ENCODE data around the gene ACO2. TPM values are rescaled to one million over a fixed set of nuclear protein-coding genes. Genes with fewer than 3 reads are reported as not detected.
A peak's percentile ranks its signal among the peaks of the same experiment; 100 is the strongest.

Gene ACO2
- polyA plus RNA-seq, 1 of the 3 experiments (the other 2 are of a cell fraction): 47.0 TPM

DNA sequence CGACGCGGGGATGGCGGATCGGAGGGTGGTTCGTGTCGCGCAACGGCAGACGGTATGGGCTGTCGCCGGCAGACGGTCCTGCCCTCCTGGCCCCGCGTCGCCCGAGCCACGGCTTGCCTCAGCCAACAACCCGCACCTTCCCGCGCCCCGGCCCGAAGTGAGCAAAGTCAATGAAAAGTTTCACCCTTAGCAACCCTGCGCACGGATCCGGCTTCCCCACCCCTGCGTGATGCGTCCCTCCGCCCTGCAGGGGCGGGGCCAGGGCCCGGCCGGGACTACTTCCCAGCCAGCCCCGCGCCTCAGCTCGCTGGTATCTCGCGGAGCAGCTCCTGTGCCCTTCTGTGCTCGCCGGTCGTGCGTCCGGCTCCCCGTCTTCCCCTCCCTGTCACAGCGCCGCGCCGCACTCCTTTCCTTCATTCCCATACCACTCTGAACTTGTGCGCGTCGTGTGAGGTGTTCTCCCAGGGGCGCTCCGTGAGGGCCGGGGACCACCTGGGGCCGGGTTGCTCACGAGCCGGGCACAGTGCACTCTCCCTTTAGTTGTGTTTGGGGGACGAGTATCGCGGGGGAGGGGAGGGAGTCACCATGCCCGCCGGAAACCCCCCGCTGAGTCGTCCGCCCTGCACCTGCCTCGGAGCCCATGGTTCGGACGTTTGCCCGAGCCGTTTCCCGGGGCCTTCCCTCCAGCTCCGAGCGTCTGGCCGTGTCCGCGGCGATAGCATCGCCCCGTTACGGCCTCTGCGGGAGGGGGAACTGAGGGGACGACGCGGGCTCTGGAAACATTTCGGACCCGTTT, 22.1 kb upstream of the ACO2 start, which contains the start of gene TOB2 (continued):
- TF ChIP-seq SIN3A (IDR thresholded peaks at IDR 0.05; ENCODE audit: borderline replicate concordance, low read depth, low read length): peak; percentile 95; the same call in 1 of the 2 replicates
- peak; percentile 21; the same call in 1 of the 2 replicates for TF ChIP-seq RXRA (IDR thresholded peaks at IDR 0.05; ENCODE audit: borderline replicate concordance, low read depth)
- peak; percentile 65 for TF ChIP-seq RCOR1 (IDR thresholded peaks at IDR 0.05; ENCODE audit: low read length)
- no peak for TF ChIP-seq REST (IDR thresholded peaks at IDR 0.05; ENCODE audit: low read depth, low read length)
- TF ChIP-seq RFX5 (IDR thresholded peaks at IDR 0.05; ENCODE audit: low read length): peak; percentile 73
- TF ChIP-seq MEF2A (IDR thresholded peaks at IDR 0.05; ENCODE audit: borderline replicate concordance, low read depth): no peak
- TF ChIP-seq PBX3 (IDR thresholded peaks at IDR 0.05): peak; percentile 88
- TF ChIP-seq FOXM1 (IDR thresholded peaks at IDR 0.05; ENCODE audit: low read depth): no peak
- TF ChIP-seq MXI1 (IDR thresholded peaks at IDR 0.05; ENCODE audit: low read depth, low read length): peak; percentile 58
- TF ChIP-seq GATA2 (CRISPR knock-in tag; IDR thresholded peaks at IDR 0.05): no peak
- TF ChIP-seq GABPA (IDR thresholded peaks at IDR 0.05; ENCODE audit: low read depth): peak; percentile 19; the same call in 1 of the 2 replicates
- TF ChIP-seq, protein P1, sequence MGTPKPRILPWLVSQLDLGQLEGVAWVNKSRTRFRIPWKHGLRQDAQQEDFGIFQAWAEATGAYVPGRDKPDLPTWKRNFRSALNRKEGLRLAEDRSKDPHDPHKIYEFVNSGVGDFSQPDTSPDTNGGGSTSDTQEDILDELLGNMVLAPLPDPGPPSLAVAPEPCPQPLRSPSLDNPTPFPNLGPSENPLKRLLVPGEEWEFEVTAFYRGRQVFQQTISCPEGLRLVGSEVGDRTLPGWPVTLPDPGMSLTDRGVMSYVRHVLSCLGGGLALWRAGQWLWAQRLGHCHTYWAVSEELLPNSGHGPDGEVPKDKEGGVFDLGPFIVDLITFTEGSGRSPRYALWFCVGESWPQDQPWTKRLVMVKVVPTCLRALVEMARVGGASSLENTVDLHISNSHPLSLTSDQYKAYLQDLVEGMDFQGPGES (IDR thresholded peaks at IDR 0.05; ENCODE audit: low read depth, low read length): no peak
- no peak for TF ChIP-seq EP300 (IDR thresholded peaks at IDR 0.05; ENCODE audit: borderline replicate concordance in 1 of 2, low read depth in 1 of 2, low read length in 1 of 2)
- TF ChIP-seq, protein P2, sequence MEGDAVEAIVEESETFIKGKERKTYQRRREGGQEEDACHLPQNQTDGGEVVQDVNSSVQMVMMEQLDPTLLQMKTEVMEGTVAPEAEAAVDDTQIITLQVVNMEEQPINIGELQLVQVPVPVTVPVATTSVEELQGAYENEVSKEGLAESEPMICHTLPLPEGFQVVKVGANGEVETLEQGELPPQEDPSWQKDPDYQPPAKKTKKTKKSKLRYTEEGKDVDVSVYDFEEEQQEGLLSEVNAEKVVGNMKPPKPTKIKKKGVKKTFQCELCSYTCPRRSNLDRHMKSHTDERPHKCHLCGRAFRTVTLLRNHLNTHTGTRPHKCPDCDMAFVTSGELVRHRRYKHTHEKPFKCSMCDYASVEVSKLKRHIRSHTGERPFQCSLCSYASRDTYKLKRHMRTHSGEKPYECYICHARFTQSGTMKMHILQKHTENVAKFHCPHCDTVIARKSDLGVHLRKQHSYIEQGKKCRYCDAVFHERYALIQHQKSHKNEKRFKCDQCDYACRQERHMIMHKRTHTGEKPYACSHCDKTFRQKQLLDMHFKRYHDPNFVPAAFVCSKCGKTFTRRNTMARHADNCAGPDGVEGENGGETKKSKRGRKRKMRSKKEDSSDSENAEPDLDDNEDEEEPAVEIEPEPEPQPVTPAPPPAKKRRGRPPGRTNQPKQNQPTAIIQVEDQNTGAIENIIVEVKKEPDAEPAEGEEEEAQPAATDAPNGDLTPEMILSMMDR (IDR thresholded peaks at IDR 0.05): no peak
- TF ChIP-seq TCF12 (IDR thresholded peaks at IDR 0.05): peak; percentile 16; the same call in 1 of the 2 replicates
- TF ChIP-seq FOSL2 (IDR thresholded peaks at IDR 0.05; ENCODE audit: borderline replicate concordance, low read depth): no peak
- 0 out of 2 replicates have a peak, but pooled peaks have one; percentile 17 for TF ChIP-seq ZBTB33 (IDR thresholded peaks at IDR 0.05; ENCODE audit: borderline replicate concordance, low read depth)
- peak; percentile 97 for TF ChIP-seq POLR2AphosphoS5 (IDR thresholded peaks at IDR 0.05; ENCODE audit: low read depth, low read length)
